Measurements from ENCODE around the gene CPPED1.
"Not testable (repeated sequence)": the region's sequence is repeated elsewhere in the genome, so short reads cannot be mapped to it uniquely, and the experiment has no call there.

Gene CPPED1

DNA sequence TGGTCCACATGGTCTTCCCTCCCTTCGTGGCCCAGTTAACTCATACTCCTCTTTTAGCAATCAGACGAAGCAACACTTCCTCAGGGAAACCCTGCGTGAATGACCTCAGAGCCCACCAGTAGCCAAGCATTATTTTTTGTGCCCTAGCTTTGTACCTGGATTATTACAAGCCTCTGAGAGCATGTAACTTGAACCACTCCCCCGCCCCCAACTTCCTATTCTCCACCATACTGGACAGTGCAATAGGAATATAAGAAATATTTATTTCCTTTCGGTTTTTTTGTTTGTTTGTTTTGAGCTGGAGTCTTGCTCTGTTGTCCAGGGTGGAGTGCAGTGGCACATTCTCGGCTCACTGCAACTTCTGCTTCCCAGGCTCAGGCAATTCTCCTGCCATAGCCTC is 2.9 kb downstream of the CPPED1 start:
- Histone ChIP-seq H3K4me1 (ENCODE audit: low read length) (peaks cover 24% of the 10 kb centered on the region), H4K20me1 (ENCODE audit: insufficient read depth, low read length) (no peaks in the 10 kb centered on the region), H3K9ac (ENCODE audit: low read length) (no peak overlapping the region), H3K9me3 (ENCODE audit: insufficient read depth, low read length) (no peaks in the 10 kb centered on the region), H2AFZ (ENCODE audit: low read depth, low read length) (no peak overlapping the region), H3K79me2 (ENCODE audit: low read length) (peaks cover 30% of the 10 kb centered on the region), H3K4me2 (ENCODE audit: low read length) (no peak overlapping the region), H3K27ac (ENCODE audit: low read length) (no peak overlapping the region), H3K4me3 (ENCODE audit: low read length) (no peak overlapping the region), H3K27me3 (ENCODE audit: low read depth, low read length) (no peaks in the 10 kb centered on the region), H3K36me3 (replicated peaks; ENCODE audit: low read depth, low read length) (no peaks in the 10 kb centered on the region)
- TF ChIP-seq, protein P1, sequence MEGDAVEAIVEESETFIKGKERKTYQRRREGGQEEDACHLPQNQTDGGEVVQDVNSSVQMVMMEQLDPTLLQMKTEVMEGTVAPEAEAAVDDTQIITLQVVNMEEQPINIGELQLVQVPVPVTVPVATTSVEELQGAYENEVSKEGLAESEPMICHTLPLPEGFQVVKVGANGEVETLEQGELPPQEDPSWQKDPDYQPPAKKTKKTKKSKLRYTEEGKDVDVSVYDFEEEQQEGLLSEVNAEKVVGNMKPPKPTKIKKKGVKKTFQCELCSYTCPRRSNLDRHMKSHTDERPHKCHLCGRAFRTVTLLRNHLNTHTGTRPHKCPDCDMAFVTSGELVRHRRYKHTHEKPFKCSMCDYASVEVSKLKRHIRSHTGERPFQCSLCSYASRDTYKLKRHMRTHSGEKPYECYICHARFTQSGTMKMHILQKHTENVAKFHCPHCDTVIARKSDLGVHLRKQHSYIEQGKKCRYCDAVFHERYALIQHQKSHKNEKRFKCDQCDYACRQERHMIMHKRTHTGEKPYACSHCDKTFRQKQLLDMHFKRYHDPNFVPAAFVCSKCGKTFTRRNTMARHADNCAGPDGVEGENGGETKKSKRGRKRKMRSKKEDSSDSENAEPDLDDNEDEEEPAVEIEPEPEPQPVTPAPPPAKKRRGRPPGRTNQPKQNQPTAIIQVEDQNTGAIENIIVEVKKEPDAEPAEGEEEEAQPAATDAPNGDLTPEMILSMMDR (IDR thresholded peaks at IDR 0.05; ENCODE audit: low read depth, low read length): no peak
- TF ChIP-seq EZH2phosphoT487 (IDR thresholded peaks at IDR 0.05; ENCODE audit: low read depth): no peak

DNA sequence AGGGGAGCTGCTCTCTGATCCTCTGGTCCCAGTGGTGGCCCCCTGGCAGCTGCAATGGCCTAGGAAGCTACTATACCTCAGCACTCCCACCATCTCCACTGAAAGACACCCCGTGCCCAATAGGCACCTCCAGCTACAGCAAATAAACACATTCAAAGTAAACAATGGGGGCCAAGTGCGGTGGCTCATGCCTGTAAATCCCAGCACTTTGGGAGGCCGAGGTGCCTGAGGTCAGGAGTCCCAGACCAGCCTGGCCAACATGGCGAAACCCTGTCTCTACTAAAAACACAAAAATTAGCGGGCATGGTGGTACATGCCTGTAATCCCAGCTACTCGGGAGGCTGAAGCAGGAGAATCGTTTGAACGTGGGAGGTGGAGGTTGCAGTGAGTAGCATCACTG is 3.7 kb downstream of the CPPED1 start:
- not testable (repeated sequence) for H3K36me3 ChIP-seq (replicated peaks; ENCODE audit: low read depth, low read length); H2AFZ ChIP-seq (ENCODE audit: low read depth, low read length); H3K9ac ChIP-seq (ENCODE audit: low read length); H3K4me2 ChIP-seq (ENCODE audit: low read length); H3K4me3 ChIP-seq (ENCODE audit: low read length); H3K27me3 ChIP-seq (ENCODE audit: low read depth, low read length); H4K20me1 ChIP-seq (ENCODE audit: insufficient read depth, low read length); H3K9me3 ChIP-seq (ENCODE audit: insufficient read depth, low read length); H3K27ac ChIP-seq (ENCODE audit: low read length)
- H3K4me1 ChIP-seq (ENCODE audit: low read length): peaks cover 24% of the 10 kb centered on the region
- H3K79me2 ChIP-seq (ENCODE audit: low read length): peaks cover 30% of the 10 kb centered on the region

DNA sequence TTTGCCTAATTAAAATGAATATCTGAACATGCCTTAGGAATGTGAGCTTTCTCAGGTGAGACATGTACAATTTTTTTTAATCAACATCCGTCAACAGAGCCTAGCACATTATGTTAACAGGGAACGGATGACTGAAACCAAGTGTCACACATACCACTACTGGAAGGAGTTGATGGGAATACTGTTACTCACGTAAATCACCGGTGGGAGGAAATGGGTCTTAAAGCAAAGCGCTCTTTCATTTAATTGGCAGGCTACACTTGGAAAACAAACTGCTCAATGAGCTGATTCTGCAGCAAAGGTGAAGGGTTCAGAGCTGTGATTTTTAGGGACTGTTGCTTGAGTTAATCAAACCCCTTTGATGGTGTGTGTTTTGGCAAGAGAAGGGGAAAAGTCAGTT is 4.8 kb downstream of the CPPED1 start:
- no peak overlapping the region for H3K4me2 ChIP-seq (ENCODE audit: low read length)
- TF ChIP-seq EZH2phosphoT487 (IDR thresholded peaks at IDR 0.05; ENCODE audit: low read depth): no peak
- TF ChIP-seq, protein P1 (IDR thresholded peaks at IDR 0.05; ENCODE audit: low read depth, low read length): no peak
- no peak overlapping the region for H3K27ac ChIP-seq (ENCODE audit: low read length)
- peaks cover 4% of the 10 kb centered on the region; the same call in 1 of the 2 replicates for H4K20me1 ChIP-seq (ENCODE audit: insufficient read depth, low read length)
- H2AFZ ChIP-seq (ENCODE audit: low read depth, low read length): no peak overlapping the region
- peaks cover 19% of the 10 kb centered on the region for H3K4me1 ChIP-seq (ENCODE audit: low read length)
- H3K9me3 ChIP-seq (ENCODE audit: insufficient read depth, low read length): no peaks in the 10 kb centered on the region
- no peaks in the 10 kb centered on the region for H3K36me3 ChIP-seq (replicated peaks; ENCODE audit: low read depth, low read length)
- H3K79me2 ChIP-seq (ENCODE audit: low read length): peaks cover 30% of the 10 kb centered on the region
- no peak overlapping the region for H3K9ac ChIP-seq (ENCODE audit: low read length)
- no peaks in the 10 kb centered on the region for H3K27me3 ChIP-seq (ENCODE audit: low read depth, low read length)
- no peak overlapping the region for H3K4me3 ChIP-seq (ENCODE audit: low read length)

DNA sequence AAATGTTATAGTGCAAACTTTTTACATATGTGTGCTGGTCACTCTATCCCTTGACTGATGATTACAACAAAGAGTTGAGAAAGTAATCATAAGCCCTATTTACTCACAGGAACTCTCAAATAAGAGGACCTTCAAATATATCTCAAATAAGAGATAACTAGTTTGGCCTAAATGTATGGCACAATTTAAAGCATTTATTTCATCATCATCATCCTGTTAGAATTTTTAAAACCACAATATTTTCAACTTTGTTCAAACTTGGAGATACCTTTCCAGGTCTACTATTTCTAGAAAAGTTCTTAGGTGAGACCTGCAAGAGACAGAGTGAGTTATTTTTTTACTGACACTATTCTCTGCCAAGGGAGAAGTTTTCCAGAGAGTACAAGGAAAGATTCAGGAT is 5.5 kb downstream of the CPPED1 start:
- peaks cover 4% of the 10 kb centered on the region; the same call in 1 of the 2 replicates for H4K20me1 ChIP-seq (ENCODE audit: insufficient read depth, low read length)
- H3K4me1 ChIP-seq (ENCODE audit: low read length): peaks cover 19% of the 10 kb centered on the region
- H3K4me3 ChIP-seq (ENCODE audit: low read length): no peak overlapping the region
- no peak overlapping the region for H3K4me2 ChIP-seq (ENCODE audit: low read length)
- peaks cover 29% of the 10 kb centered on the region for H3K79me2 ChIP-seq (ENCODE audit: low read length)
- no peak overlapping the region for H3K9ac ChIP-seq (ENCODE audit: low read length)
- no peaks in the 10 kb centered on the region for H3K36me3 ChIP-seq (replicated peaks; ENCODE audit: low read depth, low read length)
- no peaks in the 10 kb centered on the region for H3K9me3 ChIP-seq (ENCODE audit: insufficient read depth, low read length)
- no peak overlapping the region for H2AFZ ChIP-seq (ENCODE audit: low read depth, low read length)
- H3K27ac ChIP-seq (ENCODE audit: low read length): no peak overlapping the region
- TF ChIP-seq, protein P1 (IDR thresholded peaks at IDR 0.05; ENCODE audit: low read depth, low read length): no peak
- no peak for TF ChIP-seq EZH2phosphoT487 (IDR thresholded peaks at IDR 0.05; ENCODE audit: low read depth)
- H3K27me3 ChIP-seq (ENCODE audit: low read depth, low read length): no peaks in the 10 kb centered on the region

DNA sequence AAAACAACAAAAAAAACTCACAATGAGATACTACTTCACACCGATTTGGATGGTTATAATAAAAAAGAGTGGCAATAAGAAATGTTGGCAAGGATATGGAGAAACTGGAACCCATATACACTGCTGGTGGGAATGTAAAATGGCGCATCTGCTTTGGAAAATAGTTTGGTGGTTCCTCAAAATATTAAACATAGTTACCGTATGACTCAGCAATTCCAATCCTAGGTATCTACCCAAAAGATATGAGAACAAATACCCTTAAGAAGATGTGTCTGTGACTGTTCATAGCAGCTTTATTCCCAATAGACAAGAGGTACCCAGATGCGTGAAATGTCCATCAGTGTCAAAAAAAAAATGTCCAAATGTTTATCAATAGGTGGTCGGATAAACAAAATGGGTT is 7.2 kb downstream of the CPPED1 start:
- Histone ChIP-seq H3K9me3 (ENCODE audit: insufficient read depth, low read length) (no peaks in the 10 kb centered on the region), H3K4me3 (ENCODE audit: low read length) (no peak overlapping the region), H4K20me1 (ENCODE audit: insufficient read depth, low read length) (peaks cover 4% of the 10 kb centered on the region; the same call in 1 of the 2 replicates), H3K79me2 (ENCODE audit: low read length) (peaks cover 15% of the 10 kb centered on the region), H3K4me2 (ENCODE audit: low read length) (no peak overlapping the region), H3K27me3 (ENCODE audit: low read depth, low read length) (no peaks in the 10 kb centered on the region), H3K27ac (ENCODE audit: low read length) (no peak overlapping the region), H3K9ac (ENCODE audit: low read length) (no peak overlapping the region), H3K4me1 (ENCODE audit: low read length) (peaks cover 7% of the 10 kb centered on the region), H3K36me3 (replicated peaks; ENCODE audit: low read depth, low read length) (peaks cover 3% of the 10 kb centered on the region), H2AFZ (ENCODE audit: low read depth, low read length) (no peak overlapping the region)
- no peak for TF ChIP-seq EZH2phosphoT487 (IDR thresholded peaks at IDR 0.05; ENCODE audit: low read depth)
- TF ChIP-seq, protein P1 (IDR thresholded peaks at IDR 0.05; ENCODE audit: low read depth, low read length): no peak

All from OCI-LY3 (cell line).